ENCODE data around the gene TGM4. TPM values are rescaled to one million over a fixed set of nuclear protein-coding genes. Genes with fewer than 3 reads are reported as not detected.
A peak's percentile ranks its signal among the peaks of the same experiment; 100 is the strongest.

Gene TGM4
- total RNA-seq, 1 donor from 2014 or later: not detected

DNA sequence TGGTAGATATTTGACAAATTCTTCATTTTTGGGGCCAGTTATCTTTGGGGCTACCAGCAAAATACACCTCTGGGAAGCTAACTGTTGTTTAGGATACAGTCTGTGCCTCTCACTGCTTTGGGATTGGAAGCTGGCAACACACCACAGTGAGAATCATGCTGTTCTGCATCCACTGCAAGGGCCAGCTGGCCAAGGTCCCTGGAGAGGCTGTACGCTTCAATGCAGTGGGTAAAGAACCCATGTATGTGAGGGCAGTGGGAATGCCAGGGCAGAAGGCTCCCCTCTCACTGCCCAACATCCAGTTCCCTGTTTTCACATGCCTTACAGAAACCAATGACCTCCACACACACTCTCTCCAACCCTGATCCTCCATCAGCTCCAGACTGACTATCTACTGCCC, 81.5 kb downstream of the TGM4 start:
- intact Hi-C loops (cut with micrococcal nuclease): no loop called here
- H3K27me3 Mint-ChIP-seq: no peaks in the 10 kb centered on the region
- ChIA-PET POLR2A (no interaction called here), CTCF (no interaction called here)
- H3K27ac Mint-ChIP-seq: peak overlapping the region; percentile 26
- H3K36me3 Mint-ChIP-seq (ENCODE audit: low read depth): peaks cover 42% of the 10 kb centered on the region
- no peak overlapping the region for H3K4me3 Mint-ChIP-seq
- peaks cover 41% of the 10 kb centered on the region for H3K4me1 Mint-ChIP-seq
- DNase-seq: no peak
- ATAC-seq (ENCODE audit: low read depth): no peak
- TF ChIP-seq, protein P1, sequence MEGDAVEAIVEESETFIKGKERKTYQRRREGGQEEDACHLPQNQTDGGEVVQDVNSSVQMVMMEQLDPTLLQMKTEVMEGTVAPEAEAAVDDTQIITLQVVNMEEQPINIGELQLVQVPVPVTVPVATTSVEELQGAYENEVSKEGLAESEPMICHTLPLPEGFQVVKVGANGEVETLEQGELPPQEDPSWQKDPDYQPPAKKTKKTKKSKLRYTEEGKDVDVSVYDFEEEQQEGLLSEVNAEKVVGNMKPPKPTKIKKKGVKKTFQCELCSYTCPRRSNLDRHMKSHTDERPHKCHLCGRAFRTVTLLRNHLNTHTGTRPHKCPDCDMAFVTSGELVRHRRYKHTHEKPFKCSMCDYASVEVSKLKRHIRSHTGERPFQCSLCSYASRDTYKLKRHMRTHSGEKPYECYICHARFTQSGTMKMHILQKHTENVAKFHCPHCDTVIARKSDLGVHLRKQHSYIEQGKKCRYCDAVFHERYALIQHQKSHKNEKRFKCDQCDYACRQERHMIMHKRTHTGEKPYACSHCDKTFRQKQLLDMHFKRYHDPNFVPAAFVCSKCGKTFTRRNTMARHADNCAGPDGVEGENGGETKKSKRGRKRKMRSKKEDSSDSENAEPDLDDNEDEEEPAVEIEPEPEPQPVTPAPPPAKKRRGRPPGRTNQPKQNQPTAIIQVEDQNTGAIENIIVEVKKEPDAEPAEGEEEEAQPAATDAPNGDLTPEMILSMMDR (IDR thresholded peaks at IDR 0.05): no peak
- no peaks in the 10 kb centered on the region for H3K9me3 Mint-ChIP-seq

DNA sequence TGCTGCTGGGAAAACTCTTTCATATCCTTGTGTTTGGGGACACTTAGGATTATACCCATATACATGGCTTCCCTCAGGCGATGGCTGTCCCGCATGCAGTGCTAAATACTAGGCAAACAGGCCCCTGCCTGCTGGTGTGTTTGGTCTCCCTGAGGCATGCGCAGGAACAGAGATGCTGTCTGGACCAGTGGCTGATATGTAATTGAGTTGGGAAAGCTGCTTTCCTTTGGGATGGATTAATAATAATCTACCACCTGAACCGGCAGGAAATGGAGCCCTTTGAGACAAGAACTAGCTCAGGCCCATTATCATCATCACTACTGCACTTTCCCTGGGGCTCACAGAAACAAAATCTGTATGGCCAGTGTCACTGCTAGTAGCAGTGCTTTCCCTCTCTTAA, 83.6 kb downstream of the TGM4 start:
- TF ChIP-seq, protein P1 (IDR thresholded peaks at IDR 0.05): no peak

DNA sequence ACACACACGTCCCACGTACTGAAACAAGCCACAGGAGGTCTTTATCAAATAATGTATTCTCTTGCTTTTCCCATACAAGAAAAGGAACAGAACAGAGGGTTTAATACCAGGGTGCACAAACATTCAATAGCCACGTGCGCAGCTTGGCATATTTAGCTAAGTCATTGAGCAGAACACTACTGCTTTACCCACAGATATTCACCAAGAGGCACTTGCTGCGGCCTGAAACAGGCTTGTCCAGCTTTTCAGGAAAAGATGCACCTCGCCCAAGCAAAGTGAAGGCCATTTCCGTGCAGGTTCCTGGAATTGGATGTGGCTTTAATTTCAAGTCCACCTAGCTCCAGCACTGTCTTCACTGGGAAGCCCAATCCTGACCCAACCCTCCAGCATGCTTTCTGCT, 84.0 kb downstream of the TGM4 start:
- no peaks in the 10 kb centered on the region for H3K9me3 Mint-ChIP-seq
- H3K4me1 Mint-ChIP-seq: peaks cover 32% of the 10 kb centered on the region
- no peak overlapping the region for H3K4me3 Mint-ChIP-seq
- H3K27ac Mint-ChIP-seq: no peak overlapping the region
- intact Hi-C loops (cut with micrococcal nuclease): no loop called here
- no peak for ATAC-seq (ENCODE audit: low read depth)
- H3K36me3 Mint-ChIP-seq (ENCODE audit: low read depth): peaks cover 42% of the 10 kb centered on the region
- TF ChIP-seq, protein P1 (IDR thresholded peaks at IDR 0.05): no peak
- no peaks in the 10 kb centered on the region for H3K27me3 Mint-ChIP-seq
- CTCF ChIA-PET: no interaction called here
- POLR2A ChIA-PET: no interaction called here
- no peak for DNase-seq

More for the DNA sequence above, 83.6 kb downstream of the TGM4 start:
- Mint-ChIP-seq H3K4me1 (peaks cover 32% of the 10 kb centered on the region), H3K36me3 (ENCODE audit: low read depth) (peaks cover 43% of the 10 kb centered on the region), H3K9me3 (no peaks in the 10 kb centered on the region), H3K27me3 (no peaks in the 10 kb centered on the region), H3K4me3 (no peak overlapping the region), H3K27ac (no peak overlapping the region)
- ATAC-seq (ENCODE audit: low read depth): no peak
- intact Hi-C loops (cut with micrococcal nuclease): no loop called here
- ChIA-PET CTCF (no interaction called here), POLR2A (no interaction called here)
- no peak for DNase-seq

DNA sequence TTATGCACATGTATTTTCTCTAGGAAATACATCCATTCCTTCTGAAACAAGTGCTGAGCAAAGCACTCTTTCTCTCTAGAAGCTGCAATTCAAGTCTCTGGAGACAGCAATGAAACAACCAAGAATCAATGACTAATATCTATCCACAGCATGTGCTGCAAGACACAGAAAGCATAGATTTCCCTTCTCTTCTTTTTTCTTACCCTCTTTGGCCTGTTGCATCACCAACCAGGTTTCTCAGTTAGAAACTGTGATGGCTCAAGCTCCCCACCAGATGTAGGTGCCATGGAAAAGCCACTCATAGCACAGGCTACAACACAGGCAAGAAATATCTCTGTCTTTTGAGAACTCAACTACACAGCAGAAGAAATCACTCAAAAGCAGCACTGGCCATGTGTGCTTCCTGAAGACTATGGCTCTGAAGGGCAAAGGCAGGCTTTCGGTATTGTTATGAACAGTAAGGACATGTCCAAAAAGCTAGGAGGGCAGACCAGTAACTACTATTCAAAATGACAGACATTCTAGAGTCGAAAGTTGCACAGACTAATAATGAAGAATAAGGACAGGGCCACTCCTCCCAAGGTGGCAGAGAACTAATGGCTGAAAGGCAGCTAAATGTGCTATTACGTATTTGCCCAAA, 86.1 kb downstream of the TGM4 start:
- H3K4me1 Mint-ChIP-seq: peaks cover 26% of the 10 kb centered on the region

DNA sequence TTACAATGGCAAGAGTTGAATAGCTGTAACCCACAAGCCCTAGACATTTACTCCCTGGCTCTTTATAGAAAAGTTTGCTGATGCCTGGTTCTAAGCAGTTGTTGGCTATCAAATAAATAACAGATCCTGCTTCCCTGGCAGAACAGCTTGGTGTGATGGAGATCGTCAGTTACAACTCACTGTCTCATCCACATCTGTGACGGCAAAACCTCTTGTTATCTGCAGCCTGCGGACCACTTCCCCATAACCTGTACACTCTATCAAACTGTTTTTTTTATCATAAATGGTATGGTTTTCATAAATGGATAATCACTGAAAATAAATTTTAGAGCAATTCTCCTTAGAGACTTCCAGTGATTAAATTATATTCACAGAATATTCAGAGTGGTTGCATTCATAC, 87.5 kb downstream of the TGM4 start:
- Mint-ChIP-seq H3K36me3 (ENCODE audit: low read depth) (peaks cover 29% of the 10 kb centered on the region), H3K27ac (no peak overlapping the region), H3K4me1 (peaks cover 20% of the 10 kb centered on the region), H3K27me3 (no peaks in the 10 kb centered on the region), H3K4me3 (no peak overlapping the region), H3K9me3 (no peaks in the 10 kb centered on the region)
- DNase-seq (no peak), ATAC-seq (ENCODE audit: low read depth) (no peak)
- ChIA-PET POLR2A (no interaction called here), CTCF (no interaction called here)
- intact Hi-C loops (cut with micrococcal nuclease): no loop called here
- TF ChIP-seq, protein P1 (IDR thresholded peaks at IDR 0.05): no peak

More for the DNA sequence above, 86.1 kb downstream of the TGM4 start:
- Mint-ChIP-seq H3K9me3 (no peaks in the 10 kb centered on the region), H3K27me3 (no peaks in the 10 kb centered on the region), H3K27ac (no peak overlapping the region), H3K36me3 (ENCODE audit: low read depth) (peaks cover 38% of the 10 kb centered on the region), H3K4me3 (no peak overlapping the region)
- ChIA-PET POLR2A (no interaction called here), CTCF (no interaction called here)
- ATAC-seq (ENCODE audit: low read depth) (no peak), DNase-seq (no peak)
- TF ChIP-seq, protein P1 (IDR thresholded peaks at IDR 0.05): no peak
- intact Hi-C loops (cut with micrococcal nuclease): no loop called here

Data from activated B cell treated with CpG ODN at 0.5 μM for 24 hours (primary cell).